Measurements from ENCODE around the gene LMO2. TPM values are rescaled to one million over a fixed set of nuclear protein-coding genes. Genes with fewer than 3 reads are reported as not detected.
"Not testable (repeated sequence)": the region's sequence is repeated elsewhere in the genome, so short reads cannot be mapped to it uniquely, and the experiment has no call there.

LMO2 gene
- 0.87 and 0.92 TPM in 2 replicates for total RNA-seq (2014; rRNA removed; shearing (Covaris generic))

- Histone ChIP-seq H3K4me3 (ENCODE audit: insufficient read depth, low read depth, low read length) (no peak within 1 kb of the TSS), H3K36me3 (replicated peaks; ENCODE audit: control insufficient read depth, insufficient read depth, low read length) (no peaks in the 10 kb centered on the region), H3K27me3 (ENCODE audit: control insufficient read depth, insufficient read depth, low read length) (no peaks in the 10 kb centered on the region)
- DNase-seq = no peak
These were observed at the start of gene LMO2 for GRCh38 chr11:33891714-33892327. Gene LMO2 (minus strand): TSS chr11:33892076. CDS start chr11:33869716, 22,360 bp downstream.

GRCh38 chr11:33940538-33940815 lies 48.6 kb upstream of the LMO2 start:
- H3K27me3 ChIP-seq (ENCODE audit: control insufficient read depth, insufficient read depth, low read length) = no peaks in the 10 kb centered on the region
- no peak overlapping the region for H3K4me3 ChIP-seq (ENCODE audit: insufficient read depth, low read depth, low read length)
- no peaks in the 10 kb centered on the region; the same call in 1 of the 2 replicates for H3K36me3 ChIP-seq (replicated peaks; ENCODE audit: control insufficient read depth, insufficient read depth, low read length)
- no peak for DNase-seq

GRCh38 chr11:33936725-33937604 lies 45.1 kb upstream of the LMO2 start:
- Histone ChIP-seq H3K36me3 (replicated peaks; ENCODE audit: control insufficient read depth, insufficient read depth, low read length) (no peaks in the 10 kb centered on the region; the same call in 1 of the 2 replicates), H3K27me3 (ENCODE audit: control insufficient read depth, insufficient read depth, low read length) (no peaks in the 10 kb centered on the region), H3K4me3 (ENCODE audit: insufficient read depth, low read depth, low read length) (no peak overlapping the region)
- DNase-seq = no peak

GRCh38 chr11:33935461-33936456 lies 43.9 kb upstream of the LMO2 start:
- no peak overlapping the region for H3K4me3 ChIP-seq (ENCODE audit: insufficient read depth, low read depth, low read length)
- H3K27me3 ChIP-seq (ENCODE audit: control insufficient read depth, insufficient read depth, low read length) = no peaks in the 10 kb centered on the region
- H3K36me3 ChIP-seq (replicated peaks; ENCODE audit: control insufficient read depth, insufficient read depth, low read length) = no peaks in the 10 kb centered on the region; the same call in 1 of the 2 replicates
- DNase-seq = no peak

GRCh38 chr11:33935005-33935404 lies 43.1 kb upstream of the LMO2 start:
- no peaks in the 10 kb centered on the region for H3K27me3 ChIP-seq (ENCODE audit: control insufficient read depth, insufficient read depth, low read length)

GRCh38 chr11:33934450-33934849 lies 42.6 kb upstream of the LMO2 start:
- no peak for DNase-seq
- Histone ChIP-seq H3K27me3 (ENCODE audit: control insufficient read depth, insufficient read depth, low read length) (no peaks in the 10 kb centered on the region), H3K4me3 (ENCODE audit: insufficient read depth, low read depth, low read length) (no peak overlapping the region), H3K36me3 (replicated peaks; ENCODE audit: control insufficient read depth, insufficient read depth, low read length) (no peaks in the 10 kb centered on the region; the same call in 1 of the 2 replicates)

More at GRCh38 chr11:33935005-33935404, 43.1 kb upstream of the LMO2 start:
- no peak for DNase-seq
- no peaks in the 10 kb centered on the region; the same call in 1 of the 2 replicates for H3K36me3 ChIP-seq (replicated peaks; ENCODE audit: control insufficient read depth, insufficient read depth, low read length)
- no peak overlapping the region for H3K4me3 ChIP-seq (ENCODE audit: insufficient read depth, low read depth, low read length)

GRCh38 chr11:33933602-33934001 lies 41.7 kb upstream of the LMO2 start:
- H3K4me3 ChIP-seq (ENCODE audit: insufficient read depth, low read depth, low read length) = no peak overlapping the region
- H3K36me3 ChIP-seq (replicated peaks; ENCODE audit: control insufficient read depth, insufficient read depth, low read length) = no peaks in the 10 kb centered on the region; the same call in 1 of the 2 replicates
- H3K27me3 ChIP-seq (ENCODE audit: control insufficient read depth, insufficient read depth, low read length) = no peaks in the 10 kb centered on the region
- DNase-seq = no peak

GRCh38 chr11:33932721-33933120 lies 40.8 kb upstream of the LMO2 start:
- no peak for DNase-seq
- Histone ChIP-seq H3K4me3 (ENCODE audit: insufficient read depth, low read depth, low read length) (no peak overlapping the region), H3K27me3 (ENCODE audit: control insufficient read depth, insufficient read depth, low read length) (no peaks in the 10 kb centered on the region), H3K36me3 (replicated peaks; ENCODE audit: control insufficient read depth, insufficient read depth, low read length) (no peaks in the 10 kb centered on the region)

GRCh38 chr11:33931739-33932366 lies 40.0 kb upstream of the LMO2 start:
- DNase-seq; H3K27me3 ChIP-seq (ENCODE audit: control insufficient read depth, insufficient read depth, low read length); H3K36me3 ChIP-seq (replicated peaks; ENCODE audit: control insufficient read depth, insufficient read depth, low read length); H3K4me3 ChIP-seq (ENCODE audit: insufficient read depth, low read depth, low read length): not testable (repeated sequence)

- Histone ChIP-seq H3K36me3 (replicated peaks; ENCODE audit: control insufficient read depth, insufficient read depth, low read length) (no peaks in the 10 kb centered on the region), H3K27me3 (ENCODE audit: control insufficient read depth, insufficient read depth, low read length) (no peaks in the 10 kb centered on the region), H3K4me3 (ENCODE audit: insufficient read depth, low read depth, low read length) (no peak overlapping the region)
- DNase-seq = no peak
These were observed 39.2 kb upstream of the LMO2 start for GRCh38 chr11:33931067-33931466.

- Histone ChIP-seq H3K36me3 (replicated peaks; ENCODE audit: control insufficient read depth, insufficient read depth, low read length) (no peaks in the 10 kb centered on the region), H3K27me3 (ENCODE audit: control insufficient read depth, insufficient read depth, low read length) (no peaks in the 10 kb centered on the region), H3K4me3 (ENCODE audit: insufficient read depth, low read depth, low read length) (no peak overlapping the region)
- no peak for DNase-seq
These were observed 38.6 kb upstream of the LMO2 start for GRCh38 chr11:33930317-33931021.

GRCh38 chr11:33928564-33928963 lies 36.7 kb upstream of the LMO2 start:
- H3K4me3 ChIP-seq (ENCODE audit: insufficient read depth, low read depth, low read length) = no peak overlapping the region
- H3K36me3 ChIP-seq (replicated peaks; ENCODE audit: control insufficient read depth, insufficient read depth, low read length) = no peaks in the 10 kb centered on the region
- no peak for DNase-seq
- no peaks in the 10 kb centered on the region for H3K27me3 ChIP-seq (ENCODE audit: control insufficient read depth, insufficient read depth, low read length)

- Histone ChIP-seq H3K36me3 (replicated peaks; ENCODE audit: control insufficient read depth, insufficient read depth, low read length) (no peaks in the 10 kb centered on the region), H3K27me3 (ENCODE audit: control insufficient read depth, insufficient read depth, low read length) (no peaks in the 10 kb centered on the region), H3K4me3 (ENCODE audit: insufficient read depth, low read depth, low read length) (no peak overlapping the region)
- no peak for DNase-seq
These were observed 35.0 kb upstream of the LMO2 start for GRCh38 chr11:33926671-33927552.

All from H7 (cell line).